SK-N-MC (cell line): ENCODE results near the gene CDC34.

Source experiments
- EZH2 ChIP-seq: fragments of 200-600 bp; sonication (generic); IDR thresholded peaks from one replicate; pipeline ENCODE4 v1.6.1; 2017; ENCODE audit warnings: antibody characterized with exemption
- FOXP2 ChIP-seq: optimal IDR thresholded peaks from 2 replicates; pipeline ENCODE3; 2011; ENCODE audit warnings: mild to moderate bottlenecking, moderate library complexity; ENCODE audit not compliant: insufficient read depth; ENCODE audit errors: extremely low read length, control extremely low read depth
- POLR2AphosphoS5 ChIP-seq: IDR thresholded peaks from 2 replicates; pipeline ENCODE4 v1.6.1; 2012; ENCODE audit warnings: mild to moderate bottlenecking, low read depth, low read length, borderline replicate concordance

DNA sequence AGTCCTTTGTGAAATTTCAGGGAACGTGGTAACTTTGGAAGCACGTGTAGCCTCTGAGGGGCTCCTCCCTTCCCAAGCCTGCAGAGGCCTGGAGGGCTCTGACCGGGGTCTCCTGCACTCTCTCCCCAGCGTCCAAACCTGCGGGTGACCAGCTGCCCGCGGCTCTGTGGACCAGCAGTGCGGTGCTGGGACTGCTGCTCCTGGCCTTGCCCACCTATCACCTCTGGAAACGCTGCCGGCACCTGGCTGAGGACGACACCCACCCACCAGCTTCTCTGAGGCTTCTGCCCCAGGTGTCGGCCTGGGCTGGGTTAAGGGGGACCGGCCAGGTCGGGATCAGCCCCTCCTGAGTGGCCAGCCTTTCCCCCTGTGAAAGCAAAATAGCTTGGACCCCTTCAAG, 26.9 kb upstream of the CDC34 start:
- TF ChIP-seq POLR2AphosphoS5 (no peak), EZH2 (no peak), FOXP2 (no peak)
